HG02588 (cell line): ENCODE results near the gene DAZAP1.
"Not testable (repeated sequence)": the region's sequence is repeated elsewhere in the genome, so short reads cannot be mapped to it uniquely, and the experiment has no call there.

ENCODE experiments used
- ATAC-seq: cut with Tn5 transposase; IDR thresholded peaks from one replicate; pipeline ENCODE4 v1.9.1; 2021; ENCODE audit warnings: mild to moderate bottlenecking, moderate library complexity; ENCODE audit not compliant: unreplicated experiment

The DAZAP1 gene

DNA sequence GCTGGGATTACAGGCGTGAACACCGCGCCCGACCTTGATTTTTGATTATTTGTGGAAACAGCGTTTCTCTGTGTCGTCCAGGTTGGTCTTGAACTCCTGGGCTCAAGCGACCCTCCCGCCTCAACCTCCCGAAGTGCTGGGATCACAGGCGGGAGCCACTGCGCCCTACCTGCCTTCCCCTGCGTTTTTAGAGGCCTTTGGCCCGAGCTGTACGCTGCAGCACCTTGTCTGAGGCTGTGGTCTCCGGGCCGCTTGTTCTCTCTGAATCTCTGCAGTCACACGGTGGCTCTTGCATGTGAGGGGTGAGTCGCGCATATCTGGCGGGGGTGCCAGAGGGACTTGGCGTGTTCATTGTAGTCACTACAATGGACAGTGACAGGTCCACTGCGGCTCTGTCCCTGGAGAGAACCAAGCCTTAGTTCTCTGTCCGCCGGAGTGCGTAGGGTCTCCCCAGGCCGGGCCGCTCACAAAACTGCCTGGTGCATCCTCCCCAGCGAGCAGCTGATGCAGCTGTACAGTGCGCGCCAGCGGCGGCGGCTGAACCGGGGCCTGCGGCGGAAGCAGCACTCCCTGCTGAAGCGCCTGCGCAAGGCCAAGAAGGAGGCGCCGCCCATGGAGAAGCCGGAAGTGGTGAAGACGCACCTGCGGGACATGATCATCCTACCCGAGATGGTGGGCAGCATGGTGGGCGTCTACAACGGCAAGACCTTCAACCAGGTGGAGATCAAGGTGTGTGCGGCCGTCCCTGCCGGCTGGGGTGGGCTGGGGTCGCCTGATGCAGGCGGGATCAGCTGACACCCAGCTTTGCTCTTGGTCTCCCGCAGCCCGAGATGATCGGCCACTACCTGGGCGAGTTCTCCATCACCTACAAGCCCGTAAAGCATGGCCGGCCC, 32.4 kb downstream of the DAZAP1 start:
- ATAC-seq = not testable (repeated sequence)

GRCh38 chr19:1440418-1440801, 33.0 kb downstream of the DAZAP1 start:
- ATAC-seq = no peak

GRCh38 chr19:1441022-1441426, 33.6 kb downstream of the DAZAP1 start:
- ATAC-seq = no peak

DNA sequence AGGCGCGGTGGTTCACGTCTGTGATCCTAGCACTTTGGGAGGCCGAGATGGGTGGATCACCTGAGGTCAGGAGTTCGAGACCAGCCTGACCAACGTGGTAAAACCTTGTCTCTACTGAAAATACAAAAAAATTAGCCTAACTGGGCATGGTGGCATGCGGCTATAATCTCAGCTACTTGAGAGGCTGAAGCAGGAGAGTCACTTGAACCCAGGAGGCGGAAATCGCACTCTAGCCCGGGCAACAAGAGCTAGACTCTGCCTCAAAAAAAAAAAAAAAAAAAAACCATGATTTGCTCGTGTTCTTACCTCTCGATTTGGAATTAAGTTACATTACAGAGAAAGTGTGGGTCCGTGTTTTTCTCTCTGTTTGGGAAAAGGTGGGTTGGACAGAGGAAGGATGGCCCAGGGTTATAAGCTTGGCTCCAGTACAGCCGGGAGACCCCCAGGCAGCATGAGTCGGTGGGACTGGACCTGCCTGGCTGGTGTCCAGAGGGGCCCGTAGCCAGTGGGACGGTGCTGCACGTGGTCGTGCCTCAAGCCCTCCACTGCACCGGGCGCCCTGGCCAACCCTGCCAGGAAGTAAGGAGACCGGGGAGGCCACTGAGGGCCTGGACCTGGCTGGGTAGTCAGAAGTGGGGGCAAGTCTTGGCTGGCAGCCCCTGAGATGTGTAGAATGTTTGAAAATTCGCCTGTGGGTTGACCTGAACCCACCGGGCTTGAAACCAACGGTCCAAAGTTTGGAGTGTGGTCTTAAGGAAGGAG, 34.5 kb downstream of the DAZAP1 start:
- no peak for ATAC-seq

DNA sequence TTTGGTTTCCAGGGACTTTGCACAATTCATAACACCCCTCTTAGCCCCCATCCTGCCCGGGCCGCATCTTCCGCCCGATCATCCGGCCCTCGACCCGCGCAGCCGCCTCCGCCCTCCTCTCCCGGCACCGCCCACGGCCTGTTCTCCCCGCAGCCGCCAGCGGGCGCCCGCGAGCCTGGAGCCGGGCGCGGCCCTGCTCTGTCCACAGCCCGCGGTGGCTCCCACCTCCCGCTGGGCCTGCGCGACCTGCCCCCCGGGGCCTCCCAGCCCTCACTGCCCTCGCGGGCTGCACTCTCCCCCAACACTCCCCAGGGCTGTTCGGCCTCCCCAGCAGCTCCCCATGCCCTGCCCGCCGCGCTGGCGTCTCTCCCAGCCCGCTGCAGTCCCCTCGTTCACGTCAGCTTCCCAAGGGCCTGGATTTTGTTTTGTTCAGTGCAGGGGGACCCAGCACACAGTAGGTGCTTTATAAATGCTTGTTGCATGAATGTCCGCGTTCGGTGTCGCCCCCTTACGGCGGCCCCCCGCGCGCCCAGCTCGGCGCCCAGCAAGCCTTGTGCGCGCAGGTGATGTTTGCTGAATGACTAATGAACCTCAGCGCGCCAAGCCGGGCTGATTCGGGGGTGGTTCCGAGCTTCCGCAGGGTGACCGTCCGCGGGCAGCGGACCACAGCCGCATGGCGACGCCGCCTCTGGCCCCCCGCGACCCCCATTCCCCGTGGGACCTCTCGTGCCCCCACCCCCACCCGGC, 38.0 kb downstream of the DAZAP1 start:
- ATAC-seq = no peak

- no peak for ATAC-seq
Observed at GRCh38 chr19:1445932-1446712, 38.7 kb downstream of the DAZAP1 start.

- no peak for ATAC-seq
Observed at GRCh38 chr19:1446713-1447481, 39.5 kb downstream of the DAZAP1 start.

- ATAC-seq = no peak
Observed at GRCh38 chr19:1447504-1447903, 40.1 kb downstream of the DAZAP1 start.

DNA sequence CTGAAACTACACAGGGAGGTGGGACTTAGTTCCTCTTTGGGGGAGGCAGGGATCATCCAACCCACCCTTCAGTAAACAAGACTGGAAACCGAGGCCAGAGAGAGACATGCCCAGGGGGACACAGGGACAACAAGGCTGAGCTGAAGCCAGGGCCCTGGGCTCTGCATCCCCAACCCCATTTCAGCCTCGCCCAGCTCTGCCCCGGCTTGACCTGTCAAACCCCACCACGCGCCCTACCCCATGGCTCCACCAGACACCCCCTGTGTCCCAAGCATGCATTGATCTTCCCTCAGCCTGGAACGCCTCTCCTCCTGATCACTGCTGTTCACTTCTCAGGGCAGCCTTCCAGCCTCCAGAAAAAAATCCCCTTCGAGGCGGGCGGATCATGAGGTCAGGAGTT, 40.6 kb downstream of the DAZAP1 start:
- ATAC-seq = no peak

- no peak for ATAC-seq
Observed at GRCh38 chr19:1449467-1450442, 42.4 kb downstream of the DAZAP1 start, which contains the start of gene APC2. Gene APC2 (plus strand): TSS chr19:1450121. CDS start chr19:1453002, 2,881 bp downstream.

DNA sequence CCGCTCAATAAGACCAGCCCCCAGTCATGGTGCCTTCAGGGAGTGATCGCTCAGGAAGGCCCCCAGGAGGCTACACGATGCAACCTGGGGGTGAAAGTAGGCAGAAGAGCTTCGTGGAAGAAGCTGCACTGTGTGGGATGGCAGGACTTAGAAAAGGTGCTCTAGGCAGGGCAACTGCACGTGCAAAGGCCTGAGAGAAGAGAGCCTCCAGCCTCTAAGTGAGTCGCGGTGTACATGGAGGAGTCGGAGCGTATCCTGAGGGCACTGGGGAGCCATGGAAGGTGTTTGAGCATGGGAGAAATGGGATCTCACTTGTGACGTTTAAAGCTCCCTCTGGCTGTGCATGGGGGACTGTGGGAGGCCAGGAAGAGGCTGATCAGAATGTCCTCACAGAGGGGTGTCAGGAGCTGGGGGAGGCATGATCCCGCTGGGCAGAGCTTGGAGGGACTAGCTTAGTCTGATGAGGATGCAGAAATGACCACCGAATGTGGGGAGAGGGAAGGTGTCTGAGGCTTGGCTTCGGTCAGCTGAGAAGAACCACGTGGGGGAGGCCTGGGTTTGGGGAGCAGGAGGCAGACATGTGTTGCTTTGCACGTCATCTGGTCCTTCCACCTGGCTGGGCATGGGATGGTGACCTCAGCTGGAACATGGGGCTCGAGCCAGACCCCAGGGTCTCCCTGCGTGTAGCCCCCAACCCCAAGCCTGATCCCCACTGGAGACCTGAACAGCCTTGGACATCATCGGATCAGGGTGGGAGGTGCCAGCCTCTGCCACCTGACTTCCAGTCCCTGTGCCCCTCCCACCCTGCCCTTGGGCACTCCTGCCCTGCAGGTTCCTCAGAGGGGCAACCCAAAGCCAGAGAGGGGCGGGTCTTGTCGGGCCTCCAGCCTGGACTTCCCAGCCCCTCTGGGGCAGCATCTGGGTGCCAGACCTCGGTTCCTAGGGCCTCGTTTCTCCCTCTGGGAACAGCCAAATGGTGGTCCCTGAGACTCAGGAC, 43.6 kb downstream of the DAZAP1 start:
- ATAC-seq = no peak

- no peak for ATAC-seq
Observed at GRCh38 chr19:1451916-1452801, 44.8 kb downstream of the DAZAP1 start.

- no peak for ATAC-seq
Observed at GRCh38 chr19:1452802-1453524, 45.6 kb downstream of the DAZAP1 start.

- no peak for ATAC-seq
Observed at GRCh38 chr19:1453525-1454364, 46.4 kb downstream of the DAZAP1 start.

GRCh38 chr19:1455002-1455335, 47.6 kb downstream of the DAZAP1 start:
- no peak for ATAC-seq
